Measurements from ENCODE around the gene COMMD3. TPM values are rescaled to one million over a fixed set of nuclear protein-coding genes. Genes with fewer than 3 reads are reported as not detected.
A peak's percentile ranks its signal among the peaks of the same experiment; 100 is the strongest.

The COMMD3 gene
- 48.9 and 49.8 TPM in 2 replicates for total RNA-seq
- 21.0 and 22.5 TPM in 2 replicates for polyA plus RNA-seq
- polyA plus RNA-seq (2011; cell fraction: cytosol; rRNA removed), result 33.2 and 40.0 TPM in 2 replicates
- polyA plus RNA-seq (2011; cell fraction: nucleus; rRNA removed), result 39.6 and 58.7 TPM in 2 replicates
- polyA plus RNA-seq (2012), result 36.5 and 60.6 TPM in 2 replicates
- polyA minus RNA-seq, result 6.3 and 10.6 TPM in 2 replicates
- polyA minus RNA-seq (2011; cell fraction: cytosol; rRNA and poly(A)+ RNA removed), result 3.5 TPM
- 12.6 and 15.6 TPM in 2 replicates for polyA minus RNA-seq (2011; cell fraction: nucleus; rRNA and poly(A)+ RNA removed)
- percentile 70 among the genes with signal in this experiment for Bru-seq, nascent RNA
- percentile 95 among the genes with signal in this experiment for BruChase-seq, experiment 1, labeled RNA remaining after a 6-hour chase
- percentile 85 among the genes with signal in this experiment for BruChase-seq, experiment 2, labeled RNA remaining after a 2-hour chase
- long read RNA-seq, transcript COMMD3-201 (8 exons, 1,342 nt), result major isoform, 136 of 157 reads
- long read RNA-seq, partial matches to known transcripts, result 5 of 157 reads
- long read RNA-seq, other reads (novel, unspliced or antisense), result 11 of 157 reads

- Histone ChIP-seq H4K20me1 (replicated peaks; ENCODE audit: control insufficient read depth, extremely low read depth, insufficient read depth, low read length) (no peaks in the 10 kb centered on the region), H3K4me2 (ENCODE audit: insufficient read depth, low read length) (peak within 1 kb of the TSS; percentile 93), H3K9me1 (replicated peaks; ENCODE audit: control insufficient read depth, extremely low read depth, insufficient read depth, low read length) (no peaks in the 10 kb centered on the region), H3K4me3 (replicated peaks in 1 of 3; ENCODE audit: insufficient read depth in 1 of 3, low read depth in 1 of 3, low read length in 3 of 3) (peak within 1 kb of the TSS; percentile 67 to 93 (median 83)), H3K9ac (replicated peaks; ENCODE audit: extremely low read depth, insufficient read depth, low read length) (peak within 1 kb of the TSS; percentile 82), H3K36me3 (ENCODE audit: control insufficient read depth in 2 of 2, extremely low read depth in 1 of 2, insufficient read depth in 2 of 2, low read length in 2 of 2) (no peaks in the 10 kb centered on the region), H3K27me3 (ENCODE audit: control insufficient read depth in 2 of 2, insufficient read depth in 2 of 2, low read length in 2 of 2) (no peaks in the 10 kb centered on the region), H2AFZ (ENCODE audit: low read depth, low read length) (peak within 1 kb of the TSS; percentile 72), H3K4me1 (ENCODE audit: control insufficient read depth, extremely low read depth, insufficient read depth, low read length) (peaks cover 17% of the 10 kb centered on the region), H3K27ac (ENCODE audit: insufficient read depth, low read depth, low read length) (peak within 1 kb of the TSS; percentile 69), H3K79me2 (ENCODE audit: control insufficient read depth, insufficient read depth, low read length) (no peaks in the 10 kb centered on the region), H3K9me3 (replicated peaks; ENCODE audit: control insufficient read depth, insufficient read depth, low read length) (no peaks in the 10 kb centered on the region)
- ChIA-PET POLR2A (interaction anchor here (0.7 to 1.3 kb wide), 7 partner anchors 24 to 987 kb away, joined by 3 to 7 read pairs (median 4); partner anchors contain the start of gene DNAJC1), CTCF (interaction anchor here (0.6 to 2.7 kb wide), 15 partner anchors 9 to 672 kb away, joined by 3 to 17 read pairs (median 3); partner anchors contain the start of gene DNAJC1)
- TF ChIP-seq CTCF (IDR thresholded peaks at IDR 0.05; ENCODE audit: extremely low read depth in 1 of 2, insufficient read depth in 1 of 2, low read depth in 1 of 2, low read length in 2 of 2), result no peak
- no peak for TF ChIP-seq JUN (IDR thresholded peaks at IDR 0.05; ENCODE audit: borderline replicate concordance, insufficient read depth, insufficient read length, low read depth)
- peak; percentile 93 for TF ChIP-seq POLR2AphosphoS5 (IDR thresholded peaks at IDR 0.05; ENCODE audit: insufficient read depth, low read depth, low read length)
- peak; percentile 89 for TF ChIP-seq POLR2A (IDR thresholded peaks at IDR 0.05; ENCODE audit: low read depth, low read length)
- TF ChIP-seq GATA2 (IDR thresholded peaks at IDR 0.05; ENCODE audit: insufficient read depth, insufficient read length, low read depth, low read length), result no peak
- peak; percentile 56 for TF ChIP-seq MYC (IDR thresholded peaks at IDR 0.05; ENCODE audit: low read depth, low read length)
- TF ChIP-seq, protein P1, sequence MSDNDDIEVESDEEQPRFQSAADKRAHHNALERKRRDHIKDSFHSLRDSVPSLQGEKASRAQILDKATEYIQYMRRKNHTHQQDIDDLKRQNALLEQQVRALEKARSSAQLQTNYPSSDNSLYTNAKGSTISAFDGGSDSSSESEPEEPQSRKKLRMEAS (IDR thresholded peaks at IDR 0.05; ENCODE audit: insufficient read depth, insufficient read length), result peak; percentile 87
- no peak for TF ChIP-seq EZH2 (IDR thresholded peaks at IDR 0.05; ENCODE audit: borderline replicate concordance, low read depth, low read length, severe bottlenecking)
- TF ChIP-seq FOS (IDR thresholded peaks at IDR 0.05; ENCODE audit: borderline replicate concordance, insufficient read depth, low read length), result no peak
- BruUV-seq (replicated peaks), result no TSS peak
- intact Hi-C loops (cut with micrococcal nuclease), result loop anchor here (1.0 to 10.0 kb wide), 7 partner anchors 24 to 819 kb away; partner anchors contain the start of genes MSRB2 and PIP4K2A
- dilution Hi-C loops (cut with MboI; ENCODE audit: extremely low pct_ligation_motif_present, low sequenced_read_pairs), result no loop called here
- DNase-seq (ENCODE audit: low read depth, low spot score) (peak; percentile 88), FAIRE-seq (peak; percentile 84)
These were observed at the start of gene COMMD3 for GRCh38 chr10:22316286-22317075. COMMD3 (plus strand) TSS chr10:22316388; CDS start chr10:22316418, 30 bp downstream.

Measured in endothelial cell of umbilical vein (primary cell).